Stimulated activated CD4-positive, alpha-beta T cell treated with anti-CD3 and anti-CD28 coated beads, TNF-alpha, amount 100 ng/mL, for 1 hour (primary cell): ENCODE results near the gene ITPR2.
"Not testable (repeated sequence)": the region's sequence is repeated elsewhere in the genome, so short reads cannot be mapped to it uniquely, and the experiment has no call there.

ENCODE experiments used
- DNase-seq, 3 donors: peaks; one replicate each; pipeline ENCODE4 v3.0.0-alpha.2; 2020; ENCODE audit warnings: low read depth in 3 of 3, low spot score in 1 of 3

Gene ITPR2

DNA sequence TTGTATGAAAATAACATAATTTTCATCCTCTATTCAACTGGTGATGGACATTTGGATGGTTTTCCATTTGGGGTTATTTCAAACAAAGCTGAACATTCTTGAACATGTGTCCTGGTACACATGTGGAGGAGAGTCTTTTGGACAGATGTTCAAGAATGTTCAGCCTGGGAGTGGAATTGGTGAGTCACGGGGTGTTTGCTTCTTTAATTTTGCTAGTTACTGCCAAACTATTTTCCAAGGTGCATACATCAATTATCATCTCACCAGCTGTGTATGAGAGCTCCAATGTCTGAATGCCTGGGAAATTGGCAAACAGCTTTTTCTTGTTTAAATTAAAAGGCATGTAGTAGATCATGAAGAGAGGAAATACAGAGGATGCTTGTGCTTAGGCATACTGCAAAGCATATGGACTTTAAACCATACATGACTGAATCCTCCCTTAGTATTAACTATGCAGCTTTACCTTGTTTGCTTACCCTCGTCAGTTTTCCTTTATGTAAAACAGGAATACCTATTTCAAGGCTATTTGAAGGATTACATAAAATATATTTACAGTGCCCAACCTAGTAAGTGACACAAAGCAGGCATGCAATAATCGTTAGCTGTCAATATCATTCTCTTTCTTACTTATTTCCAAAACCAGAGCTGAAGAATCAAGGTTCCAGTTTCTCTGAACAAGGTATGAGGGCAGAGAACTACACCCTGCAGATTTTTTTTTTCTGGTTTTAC is 152.1 kb downstream of the ITPR2 start:
- DNase-seq: no peak

- DNase-seq: no peak
Observed at GRCh38 chr12:26678697-26679660, 154.0 kb downstream of the ITPR2 start.

DNA sequence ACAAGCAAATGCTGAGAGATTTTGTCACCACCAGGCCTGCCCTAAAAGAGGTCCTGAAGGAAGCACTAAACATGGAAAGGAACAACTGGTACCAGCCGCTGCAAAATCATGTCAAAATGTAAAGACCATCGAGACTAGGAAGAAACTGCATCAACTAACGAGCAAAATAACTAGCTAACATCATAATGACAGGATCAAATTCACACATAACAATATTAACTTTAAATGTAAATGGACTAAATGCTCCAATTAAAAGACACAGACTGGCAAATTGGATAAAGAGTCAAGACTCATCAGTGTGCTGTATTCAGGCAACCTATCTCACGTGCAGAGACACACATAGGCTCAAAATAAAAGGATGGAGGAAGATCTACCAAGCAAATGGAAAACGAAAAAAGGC is 161.5 kb downstream of the ITPR2 start:
- not testable (repeated sequence) for DNase-seq

DNA sequence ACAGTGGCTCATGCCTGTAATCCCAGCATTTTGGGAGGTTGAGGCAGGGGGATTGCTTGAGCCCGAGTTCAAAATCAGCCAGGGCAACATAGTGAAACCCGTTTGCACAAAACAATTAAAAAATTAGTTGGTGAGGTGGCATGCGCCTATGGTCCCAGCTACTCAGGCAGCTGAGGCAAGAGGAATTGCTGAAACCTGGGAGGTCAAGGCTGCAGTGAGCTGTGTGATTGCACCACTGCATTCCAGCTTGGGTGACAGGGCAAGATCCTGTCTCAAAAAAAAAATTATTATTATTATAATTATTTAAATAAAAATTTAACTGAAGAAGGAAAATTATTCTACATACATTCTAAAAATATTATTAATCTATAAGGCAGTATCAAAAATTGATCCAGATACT is 164.1 kb downstream of the ITPR2 start:
- DNase-seq: no peak

GRCh38 chr12:26668230-26668629 is 164.8 kb downstream of the ITPR2 start:
- no peak for DNase-seq

DNA sequence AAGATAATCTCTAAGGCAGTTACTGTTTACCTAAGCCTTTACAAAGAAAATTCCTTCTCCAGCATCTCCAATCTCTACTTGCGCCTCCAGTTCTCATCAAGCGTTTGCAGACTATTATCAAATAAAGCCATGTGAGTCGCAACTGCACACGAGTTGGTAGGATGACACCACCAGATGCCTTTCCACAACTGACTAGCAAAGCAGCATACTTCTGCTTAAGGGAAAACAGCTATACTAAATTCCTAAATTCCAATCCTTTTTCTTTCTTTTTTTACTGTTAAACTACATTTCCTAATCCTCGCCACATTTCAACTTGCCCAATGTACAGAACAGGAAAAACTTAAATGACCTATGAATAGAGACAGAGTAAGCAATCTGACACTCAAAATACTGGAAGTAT is 166.7 kb downstream of the ITPR2 start:
- DNase-seq: no peak

DNA sequence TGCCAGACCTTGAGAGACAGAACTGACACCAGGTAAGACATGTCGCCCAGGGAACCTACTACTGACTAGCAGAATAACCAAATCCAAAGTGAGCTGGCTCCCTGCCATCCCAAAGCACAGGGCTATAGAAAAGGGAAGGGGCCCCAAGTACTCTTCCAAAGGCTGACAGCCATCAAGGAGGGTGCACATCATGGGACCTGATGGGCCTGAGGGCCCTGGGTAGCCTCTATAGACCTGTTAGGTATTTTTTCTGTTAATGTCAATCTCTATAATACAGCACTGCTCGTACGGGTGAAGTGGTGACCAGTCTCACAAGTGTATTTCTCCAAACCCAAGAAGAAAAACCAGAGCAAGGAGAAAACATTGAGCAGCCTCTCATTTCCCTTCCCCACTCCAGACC is 171.6 kb downstream of the ITPR2 start:
- DNase-seq: no peak

- no peak for DNase-seq
Observed at GRCh38 chr12:26659930-26660329, 173.1 kb downstream of the ITPR2 start.

DNA sequence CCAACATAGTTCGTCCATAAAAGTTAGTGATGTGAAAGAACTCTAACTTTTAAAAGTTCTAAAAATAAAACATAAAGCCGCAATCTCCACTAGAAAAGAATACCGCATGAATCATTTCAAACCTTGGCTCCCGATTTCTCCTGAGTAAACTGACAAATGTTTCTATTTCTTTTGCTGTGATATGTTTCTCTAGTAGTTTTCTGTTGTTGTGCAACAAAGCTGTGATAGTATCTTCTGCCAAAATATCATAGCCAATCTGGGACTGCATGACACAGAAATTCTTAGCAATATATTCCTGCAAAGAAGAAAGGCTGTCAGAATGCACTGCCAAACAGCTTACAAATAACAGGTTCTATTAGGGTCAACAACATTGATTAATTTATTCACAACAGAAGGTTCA is 174.0 kb downstream of the ITPR2 start:
- DNase-seq: no peak

DNA sequence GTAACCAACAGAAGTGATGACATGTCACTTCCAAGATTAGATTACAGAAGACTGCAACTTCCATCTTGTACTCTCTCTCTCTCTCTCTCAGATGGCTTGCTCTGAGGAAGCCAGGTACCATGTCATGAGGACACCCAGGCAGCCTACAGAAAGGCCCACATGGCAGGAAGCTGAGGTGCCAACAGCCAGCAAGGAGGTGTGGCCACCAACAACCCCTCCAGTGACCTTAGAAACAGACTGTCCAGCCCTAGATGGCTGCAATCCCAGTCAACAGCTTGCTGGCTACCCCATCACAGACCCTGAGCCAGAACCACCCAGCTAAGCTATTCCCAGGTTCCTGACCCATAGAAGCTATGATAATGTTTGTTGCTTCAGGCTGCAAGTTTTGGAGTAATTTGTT is 178.4 kb downstream of the ITPR2 start:
- DNase-seq: no peak

- DNase-seq: no peak
Observed at GRCh38 chr12:26651566-26652188, 181.3 kb downstream of the ITPR2 start.

GRCh38 chr12:26651036-26651435 is 182.0 kb downstream of the ITPR2 start:
- no peak for DNase-seq

GRCh38 chr12:26648999-26649398 is 184.0 kb downstream of the ITPR2 start:
- DNase-seq: no peak

DNA sequence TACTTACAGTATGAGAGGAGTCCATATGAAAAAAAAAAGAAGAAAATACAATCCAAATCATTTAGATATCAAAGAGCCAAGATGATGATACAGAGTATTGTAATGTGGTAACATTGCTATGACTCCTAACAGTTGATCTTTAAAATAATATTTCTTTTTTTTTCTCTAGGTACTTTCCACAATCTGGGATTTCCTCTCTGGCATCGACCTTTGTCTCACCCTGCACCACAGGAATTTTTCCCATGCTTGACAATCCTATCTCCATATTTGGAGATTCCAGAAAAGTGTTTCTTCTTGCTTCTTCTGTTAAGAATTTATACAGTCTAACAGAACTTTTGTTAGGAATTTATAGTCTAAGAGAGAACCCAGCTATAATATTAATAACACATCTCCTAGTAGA is 184.4 kb downstream of the ITPR2 start:
- no peak for DNase-seq

- no peak for DNase-seq
Observed at GRCh38 chr12:26648066-26648465, 184.9 kb downstream of the ITPR2 start.

DNA sequence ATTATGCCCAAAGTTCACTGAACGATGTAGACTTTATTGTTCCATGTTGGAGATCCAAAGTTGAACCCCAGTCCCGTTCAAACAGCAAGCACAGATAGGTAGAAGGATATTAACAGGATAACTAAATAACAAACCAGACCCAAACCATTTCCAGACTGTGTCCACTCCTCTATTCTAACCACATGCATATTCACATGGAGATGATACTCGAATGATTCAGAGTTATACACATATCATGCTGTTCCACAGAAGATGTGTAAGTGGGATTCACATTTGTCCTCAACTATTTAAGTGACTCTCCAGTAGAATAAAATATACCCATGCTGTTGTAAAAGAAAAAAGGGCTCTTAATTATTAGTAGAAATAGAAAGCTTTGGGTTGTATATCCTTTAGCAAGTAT is 185.9 kb downstream of the ITPR2 start:
- DNase-seq: no peak

GRCh38 chr12:26646571-26646970 is 186.4 kb downstream of the ITPR2 start:
- no peak for DNase-seq

DNA sequence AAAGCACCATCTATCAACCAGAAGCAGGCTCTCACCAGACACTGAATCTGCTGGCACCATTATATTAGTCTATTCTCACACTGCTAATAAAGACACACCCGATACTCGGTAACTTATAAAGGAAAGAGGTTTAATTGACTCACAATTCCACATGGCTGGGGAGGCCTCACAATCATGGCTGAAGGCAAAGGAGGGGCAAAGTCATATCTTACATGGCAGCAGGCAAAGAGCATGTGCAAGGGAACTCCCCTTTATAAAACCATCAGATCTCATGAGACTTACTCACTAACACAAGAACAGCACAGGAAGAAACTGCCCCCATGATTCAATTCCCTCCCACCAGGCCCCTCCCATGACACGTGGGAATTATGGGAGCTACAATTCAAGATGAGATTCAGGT is 188.6 kb downstream of the ITPR2 start:
- DNase-seq: not testable (repeated sequence)

DNA sequence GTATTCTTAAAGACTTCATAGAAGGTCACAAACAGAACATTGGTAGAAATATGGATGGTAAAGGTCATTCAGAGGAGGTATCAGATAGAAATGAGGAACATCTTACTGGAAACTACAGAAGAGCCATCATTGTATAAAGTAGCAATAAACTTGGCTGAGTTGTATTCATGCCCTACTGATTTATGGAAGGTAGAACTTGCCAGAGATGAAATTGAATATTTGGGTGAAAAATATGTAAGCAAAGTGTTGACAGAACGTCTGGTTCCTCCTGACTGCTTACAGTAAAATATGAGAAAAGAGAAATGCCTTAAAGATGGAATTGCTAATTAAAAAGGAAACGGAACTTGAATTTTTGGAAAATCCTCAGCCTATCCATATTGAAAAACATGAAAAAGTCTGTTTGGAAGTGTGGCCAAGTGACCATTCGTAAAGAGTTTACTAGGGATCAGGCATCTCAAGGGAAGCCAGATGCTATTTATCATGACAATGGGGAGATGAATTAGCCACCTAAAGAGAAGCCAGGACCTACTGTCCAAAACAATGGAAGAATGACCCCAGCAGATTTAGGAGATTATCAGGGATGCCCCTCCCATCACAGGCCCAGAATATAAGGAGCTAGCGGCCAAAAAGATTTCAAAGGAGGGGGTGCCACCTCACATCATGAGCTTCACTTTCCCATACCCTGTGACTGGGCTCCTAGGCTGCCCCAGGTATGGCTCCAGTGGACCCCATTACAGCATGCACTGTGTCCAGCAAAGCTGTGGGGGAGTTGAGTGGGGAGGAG is 189.3 kb downstream of the ITPR2 start:
- no peak for DNase-seq

DNA sequence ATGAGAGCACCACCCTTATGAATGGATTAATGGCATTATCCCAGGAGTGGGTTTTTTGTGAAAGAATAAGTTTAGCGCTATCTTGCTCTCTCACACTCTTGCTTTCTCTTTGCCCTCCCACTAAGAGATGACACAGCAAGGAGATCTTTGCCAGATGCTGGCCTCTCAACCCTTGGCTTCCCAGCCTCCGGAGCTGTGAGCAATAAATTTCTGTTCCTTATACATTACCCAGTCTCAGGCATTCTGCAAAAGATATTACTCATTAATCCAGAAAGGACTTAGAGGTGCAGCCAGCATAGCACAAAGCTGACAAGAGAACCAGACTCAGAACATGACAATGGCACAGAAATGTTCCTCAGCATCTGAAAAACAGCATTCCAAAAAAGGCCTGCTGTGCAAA is 190.6 kb downstream of the ITPR2 start:
- no peak for DNase-seq

DNA sequence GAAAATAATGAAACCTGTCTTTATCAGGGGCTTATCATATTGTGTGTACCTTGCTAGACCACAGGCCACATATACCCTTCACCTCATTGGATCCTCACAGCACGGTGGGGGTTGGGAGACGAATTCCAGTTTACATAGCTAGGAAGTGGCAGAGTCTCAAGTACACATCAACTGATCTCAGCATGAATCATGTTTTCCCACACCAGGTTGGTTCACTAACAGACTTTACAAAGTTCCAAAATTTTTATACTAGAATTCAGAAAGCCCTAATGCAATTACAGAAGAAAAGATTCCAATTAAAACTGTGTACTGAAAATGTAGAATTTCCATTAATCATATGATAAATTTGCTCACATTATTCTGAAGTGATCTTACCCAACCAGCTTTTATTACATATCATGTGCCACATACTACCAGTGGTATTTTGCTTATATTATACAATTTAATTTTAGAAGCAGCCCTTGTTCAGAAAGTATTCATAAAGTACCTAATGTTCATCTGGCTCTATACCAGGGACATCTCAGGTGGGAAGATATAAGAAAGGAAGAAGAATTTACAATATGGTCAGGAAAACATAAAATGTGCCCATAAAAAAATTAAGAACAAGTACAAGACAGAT is 196.2 kb downstream of the ITPR2 start:
- DNase-seq: no peak
